Measurements from ENCODE around the gene MOB3B.

GRCh38 chr9:27556470-27556869 lies 26.9 kb upstream of the MOB3B start:
- TF ChIP-seq, protein P1, sequence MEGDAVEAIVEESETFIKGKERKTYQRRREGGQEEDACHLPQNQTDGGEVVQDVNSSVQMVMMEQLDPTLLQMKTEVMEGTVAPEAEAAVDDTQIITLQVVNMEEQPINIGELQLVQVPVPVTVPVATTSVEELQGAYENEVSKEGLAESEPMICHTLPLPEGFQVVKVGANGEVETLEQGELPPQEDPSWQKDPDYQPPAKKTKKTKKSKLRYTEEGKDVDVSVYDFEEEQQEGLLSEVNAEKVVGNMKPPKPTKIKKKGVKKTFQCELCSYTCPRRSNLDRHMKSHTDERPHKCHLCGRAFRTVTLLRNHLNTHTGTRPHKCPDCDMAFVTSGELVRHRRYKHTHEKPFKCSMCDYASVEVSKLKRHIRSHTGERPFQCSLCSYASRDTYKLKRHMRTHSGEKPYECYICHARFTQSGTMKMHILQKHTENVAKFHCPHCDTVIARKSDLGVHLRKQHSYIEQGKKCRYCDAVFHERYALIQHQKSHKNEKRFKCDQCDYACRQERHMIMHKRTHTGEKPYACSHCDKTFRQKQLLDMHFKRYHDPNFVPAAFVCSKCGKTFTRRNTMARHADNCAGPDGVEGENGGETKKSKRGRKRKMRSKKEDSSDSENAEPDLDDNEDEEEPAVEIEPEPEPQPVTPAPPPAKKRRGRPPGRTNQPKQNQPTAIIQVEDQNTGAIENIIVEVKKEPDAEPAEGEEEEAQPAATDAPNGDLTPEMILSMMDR (IDR thresholded peaks at IDR 0.05) = no peak
- no peak for TF ChIP-seq POLR2A (IDR thresholded peaks at IDR 0.05)
